Stimulated activated naive CD4-positive, alpha-beta T cell (primary cell): ENCODE results near the gene DENND1A.
"Not testable (repeated sequence)": the region's sequence is repeated elsewhere in the genome, so short reads cannot be mapped to it uniquely, and the experiment has no call there.

Source experiments
- DNase-seq, 6 experiments: peaks; one replicate each; lab custom pipeline; 2025; lab: John Stamatoyannopoulos, UW

Gene DENND1A

DNA sequence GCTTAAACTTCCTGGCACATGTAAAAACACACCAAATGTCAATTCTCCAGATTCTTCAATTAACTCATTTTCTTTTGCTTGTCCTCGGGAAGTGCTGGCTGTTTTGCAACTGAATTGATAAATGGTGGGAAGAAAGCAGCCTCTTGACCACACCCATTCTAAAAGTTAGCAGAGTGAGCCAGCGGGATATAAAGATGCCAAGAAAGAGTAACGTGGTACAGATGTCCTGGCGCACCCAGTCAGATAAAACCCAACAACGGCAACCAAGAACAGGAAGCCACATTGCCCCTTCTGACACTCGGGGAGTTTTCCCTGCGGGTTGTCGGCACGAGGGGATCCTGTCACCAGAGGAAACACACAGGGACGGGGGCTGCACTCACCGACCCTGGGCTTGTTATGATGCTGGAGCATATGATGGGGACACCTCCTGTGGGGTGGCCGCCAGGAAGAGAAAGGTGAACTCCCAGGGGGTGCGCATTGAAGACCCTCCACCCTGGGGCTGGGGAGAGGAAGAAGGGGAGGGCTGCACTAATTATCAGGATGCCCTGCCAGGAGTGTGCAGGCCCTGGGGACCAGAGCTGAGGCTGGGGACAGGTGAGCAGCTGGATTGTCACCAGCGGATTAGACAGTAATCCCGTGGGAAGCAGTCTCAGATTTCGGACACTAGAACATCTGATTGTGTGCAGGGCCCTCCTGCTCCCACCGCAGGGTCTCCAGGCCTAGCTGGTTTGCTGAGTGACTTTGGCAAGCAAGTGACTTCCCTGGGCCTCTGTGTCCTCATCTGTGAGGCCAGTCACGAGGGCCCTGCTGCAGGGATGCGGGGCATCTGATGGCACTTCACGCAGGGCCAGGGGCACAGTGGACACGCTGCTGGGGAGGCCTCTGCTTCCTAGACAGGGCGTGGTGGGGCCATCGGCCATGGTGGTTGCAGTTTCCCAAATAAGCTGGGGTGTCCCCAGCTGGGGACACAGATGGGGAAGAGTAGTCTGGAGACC, 514.7 kb downstream of the DENND1A start:
- DNase-seq = no peak

DNA sequence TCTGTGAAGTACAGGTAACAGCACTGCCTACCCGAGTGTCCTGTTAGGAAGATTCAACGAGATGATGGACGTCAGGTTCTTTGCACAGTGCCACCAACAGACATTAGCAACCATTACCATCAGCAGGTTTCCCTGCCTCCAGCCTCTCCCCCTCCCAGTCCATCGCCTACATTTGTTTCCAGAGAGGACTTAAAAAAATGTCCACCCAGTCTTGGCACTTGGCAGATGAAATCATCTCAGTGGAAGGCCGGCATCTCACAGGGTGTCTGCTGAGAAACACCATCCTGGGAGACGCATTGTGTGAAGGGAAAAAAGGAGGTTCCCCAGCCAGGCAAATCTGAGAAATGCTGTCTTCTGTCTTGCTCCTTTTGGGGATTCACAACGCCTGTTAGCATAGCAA, 515.7 kb downstream of the DENND1A start:
- no peak for DNase-seq

DNA sequence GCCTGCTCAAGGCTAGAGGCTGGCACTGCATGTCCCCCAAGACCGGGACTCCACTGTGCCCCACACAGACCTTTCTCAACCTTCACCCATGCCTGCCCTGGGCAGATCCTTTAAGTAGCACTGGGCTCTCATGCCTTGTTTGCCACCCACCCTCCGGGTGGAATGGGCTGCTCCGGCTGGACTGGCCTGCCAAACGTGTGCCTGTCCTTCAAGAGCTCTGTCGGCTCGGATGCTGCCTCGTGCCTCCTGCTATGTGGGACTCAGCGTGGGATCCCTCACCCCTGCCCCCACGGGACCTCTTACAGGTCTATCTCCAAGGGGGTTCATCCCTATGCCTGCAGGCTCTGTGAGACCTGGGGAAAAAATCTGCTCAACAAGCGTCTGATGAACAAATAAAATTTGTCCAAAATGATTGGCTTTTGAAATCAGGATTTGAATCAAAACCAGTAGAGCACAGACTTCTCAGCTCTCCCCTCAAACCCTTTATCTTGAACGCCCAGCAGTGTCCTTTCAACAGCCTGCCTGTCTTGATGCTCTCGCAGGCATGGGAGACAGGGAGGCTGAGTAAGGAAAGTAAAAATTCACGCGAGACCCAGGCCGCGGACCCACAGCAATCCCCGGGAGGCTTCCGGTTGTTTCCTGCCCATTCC, 517.6 kb downstream of the DENND1A start:
- DNase-seq = no peak

DNA sequence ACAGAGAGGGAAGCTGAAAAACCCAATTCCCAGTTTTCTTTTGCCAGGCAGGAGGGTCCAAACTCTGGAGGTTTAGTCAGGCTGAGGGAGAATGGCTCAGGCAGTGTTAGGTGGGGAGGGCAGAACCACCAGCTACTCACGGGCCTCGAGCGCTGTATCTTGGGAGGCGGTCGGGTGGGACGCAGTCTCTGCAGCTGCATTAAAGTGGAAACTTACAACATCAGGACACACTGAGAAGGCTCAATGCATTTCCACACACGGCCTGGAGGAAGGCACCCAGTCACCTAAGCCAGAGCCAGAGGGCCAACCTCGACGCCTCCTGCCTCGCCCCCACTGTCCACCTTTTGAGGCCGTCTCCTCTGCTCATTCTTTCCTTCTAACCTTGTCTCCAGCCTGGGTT, 518.3 kb downstream of the DENND1A start:
- no peak for DNase-seq

DNA sequence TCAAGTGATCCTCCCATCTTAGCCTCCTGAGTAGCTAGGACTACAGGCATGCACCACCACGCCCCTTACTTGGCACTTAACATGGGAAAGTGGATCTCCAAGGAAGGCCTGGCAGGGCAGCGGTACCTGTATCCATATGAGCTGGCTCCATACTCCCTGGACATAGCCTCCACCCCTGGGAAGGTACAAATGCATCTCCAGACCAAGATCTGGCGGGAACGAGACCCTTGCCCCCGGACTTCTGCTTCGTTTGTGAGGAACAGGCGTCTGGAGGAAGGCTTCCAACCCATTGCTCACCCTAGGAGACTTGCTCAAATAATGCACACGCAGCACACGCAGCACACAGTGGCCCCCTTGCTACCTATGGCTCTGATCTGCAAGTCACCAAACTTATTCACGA, 518.7 kb downstream of the DENND1A start:
- DNase-seq = no peak

DNA sequence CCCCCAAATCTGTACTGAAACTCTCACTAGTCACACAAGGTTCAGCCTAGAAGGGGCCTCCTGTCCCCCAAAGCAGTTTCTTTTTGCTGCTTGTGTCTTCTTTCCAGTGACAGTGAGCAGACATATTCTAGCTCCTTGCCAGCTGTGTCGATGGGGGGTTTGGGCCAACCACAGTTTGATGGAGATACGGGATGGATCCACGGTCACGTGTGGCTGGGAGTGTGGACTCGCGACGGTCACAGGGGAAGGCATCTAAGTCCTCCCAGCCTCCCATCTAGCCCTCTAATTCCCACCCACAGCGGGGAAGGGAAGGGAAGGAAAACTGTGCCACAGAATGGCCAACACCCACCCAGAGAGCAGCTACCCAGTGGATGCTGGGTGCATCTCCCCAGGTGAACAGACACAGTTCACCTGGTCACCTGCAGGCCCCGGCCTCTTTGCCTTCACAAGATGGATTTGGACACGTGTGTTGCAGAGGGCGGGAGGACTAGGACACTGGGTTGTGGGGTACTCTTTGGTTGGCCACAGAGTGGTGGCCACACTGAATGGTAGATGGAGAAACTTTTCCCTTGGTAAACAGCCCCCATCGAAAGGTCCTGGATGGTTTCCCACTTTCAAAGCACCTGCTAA, 519.5 kb downstream of the DENND1A start:
- no peak for DNase-seq

DNA sequence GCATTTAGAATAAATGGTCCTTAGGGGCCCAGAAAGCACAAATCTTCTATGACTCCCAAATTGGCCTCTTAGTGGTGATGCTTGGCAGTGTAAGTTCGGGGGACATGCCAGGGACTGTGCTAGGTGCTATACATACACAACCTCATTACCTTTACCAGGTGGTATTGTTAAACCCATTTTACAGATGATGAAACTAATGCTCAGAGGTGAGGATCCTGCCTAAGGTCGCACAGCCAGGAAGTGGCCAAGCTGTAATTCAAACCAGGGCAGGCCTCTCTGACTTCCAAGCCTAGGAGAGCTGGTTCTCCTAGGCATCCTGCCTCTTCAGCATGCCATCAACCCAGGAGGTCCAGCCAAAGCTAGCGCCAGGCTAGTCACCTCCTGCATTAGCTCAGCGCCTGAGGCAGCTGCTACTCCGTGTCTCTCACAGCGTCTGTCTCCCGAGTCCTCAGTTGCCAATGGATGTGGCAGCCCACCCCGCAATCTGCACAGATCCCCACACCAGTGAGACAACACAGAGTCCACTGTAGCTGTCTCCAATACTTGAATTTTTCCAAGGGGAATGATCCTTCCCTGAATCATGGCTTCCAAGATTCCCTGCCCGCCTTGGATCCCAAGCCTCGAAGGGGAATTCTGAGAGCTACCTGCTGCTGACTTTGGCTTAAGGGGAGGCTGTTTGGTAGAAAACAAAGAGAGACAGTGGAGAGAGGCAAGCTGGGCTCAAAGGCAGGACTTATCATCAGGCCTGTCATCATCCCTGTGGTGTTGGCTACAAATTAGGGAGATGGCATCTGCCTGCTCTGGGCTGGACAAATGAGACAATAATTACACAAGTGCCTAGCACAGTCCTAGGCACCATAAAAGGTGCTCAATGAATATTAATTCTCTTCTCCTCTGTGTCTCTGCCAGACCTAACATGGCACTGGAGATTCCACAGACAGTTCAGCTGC, 521.3 kb downstream of the DENND1A start:
- no peak for DNase-seq

DNA sequence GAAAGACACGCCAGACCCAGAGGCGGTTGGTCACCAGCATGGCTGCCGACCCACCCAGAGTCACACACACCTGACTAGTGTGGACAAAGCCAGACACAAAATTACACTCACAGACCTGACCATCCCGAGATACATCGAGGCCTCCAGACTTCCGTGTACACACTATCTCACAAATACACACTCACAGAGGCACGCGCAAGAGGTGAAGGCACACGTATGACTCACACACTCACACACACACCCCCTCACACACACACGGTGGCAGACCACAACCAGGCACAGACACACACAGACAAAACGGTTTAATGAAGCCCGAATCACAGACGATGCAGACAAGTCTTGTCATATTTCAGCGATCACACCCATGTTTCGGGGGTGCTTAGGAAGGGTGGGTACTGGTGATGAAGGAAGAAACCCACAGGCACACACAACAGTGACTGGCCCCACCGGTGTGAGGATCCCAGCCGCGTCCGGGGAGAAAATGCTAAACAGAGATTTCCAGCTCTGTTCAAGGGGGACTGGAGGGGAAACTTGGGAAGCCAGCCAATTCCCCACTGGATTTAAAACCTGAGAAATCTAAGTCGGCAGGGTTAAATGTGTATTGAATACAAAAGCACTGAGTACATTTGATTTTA, 522.6 kb downstream of the DENND1A start:
- no peak for DNase-seq

DNA sequence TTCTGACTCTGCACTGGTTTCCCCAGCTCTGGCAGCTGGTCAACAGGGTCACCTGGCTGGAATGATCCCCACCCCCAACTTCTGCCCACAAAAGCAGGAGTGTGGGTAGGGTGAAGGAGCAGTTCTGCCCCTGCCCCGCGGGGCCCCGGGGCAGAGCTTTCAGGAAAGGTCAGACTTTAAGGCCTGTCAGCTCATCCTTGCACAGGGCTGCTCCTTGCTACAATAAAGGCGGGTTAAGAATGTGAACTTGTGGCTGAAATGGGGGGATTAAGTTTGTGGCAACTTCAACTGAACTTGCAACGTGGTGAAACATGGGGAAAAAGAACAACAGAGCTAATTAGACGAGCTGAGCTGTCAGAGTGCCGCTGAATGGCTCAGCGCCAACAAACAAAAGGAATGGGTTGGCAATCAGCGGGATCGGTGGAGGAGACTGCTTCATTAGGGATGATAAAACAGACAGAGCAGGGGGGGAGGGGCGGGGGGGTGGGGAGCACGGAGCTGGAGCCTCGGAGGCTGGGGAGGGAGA, 523.2 kb downstream of the DENND1A start:
- DNase-seq = no peak

DNA sequence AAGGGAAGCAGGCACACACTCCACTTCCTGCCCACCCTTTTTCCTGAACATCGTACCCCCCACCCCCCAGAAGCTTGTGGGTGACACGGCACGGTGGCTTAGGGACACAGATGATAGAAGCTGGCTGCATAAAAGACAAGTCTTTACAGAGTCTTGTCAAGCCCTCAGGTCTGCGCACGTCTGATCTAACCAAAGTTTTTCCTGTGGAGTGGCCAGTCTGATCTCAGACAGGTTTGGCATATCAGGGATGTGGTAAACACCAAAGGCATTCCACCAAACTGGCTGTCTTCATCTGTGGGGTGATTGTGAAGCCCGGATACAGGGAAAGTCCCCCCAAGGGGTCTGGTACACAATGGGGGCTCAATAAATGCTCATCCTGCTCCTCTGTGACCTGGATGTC, 523.9 kb downstream of the DENND1A start:
- DNase-seq = no peak

DNA sequence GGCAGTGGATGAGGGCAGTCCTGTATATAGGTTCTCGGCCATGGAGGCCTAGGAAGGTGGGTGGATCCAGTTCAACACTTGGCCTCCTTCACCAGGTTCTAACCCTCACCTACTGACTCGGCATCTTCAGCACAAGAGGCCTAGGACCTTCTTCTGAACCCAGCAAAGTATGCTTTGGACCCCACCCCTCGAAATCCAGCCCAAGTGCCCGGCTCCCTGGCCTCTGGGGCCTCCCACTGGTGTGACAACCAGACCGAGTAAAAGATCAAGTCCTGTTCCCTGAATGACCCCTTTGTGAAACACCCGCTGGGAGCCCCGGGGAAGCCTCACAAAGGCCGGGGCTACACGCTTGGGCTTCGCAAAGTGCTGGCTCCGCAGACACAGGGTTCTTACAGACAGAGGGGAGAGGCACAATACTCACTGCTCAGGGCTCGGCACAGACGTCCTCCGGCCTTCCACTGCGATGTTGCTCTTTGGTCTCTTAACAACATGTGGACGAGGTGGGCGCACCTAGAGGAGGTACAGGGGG, 526.9 kb downstream of the DENND1A start:
- no peak for DNase-seq

DNA sequence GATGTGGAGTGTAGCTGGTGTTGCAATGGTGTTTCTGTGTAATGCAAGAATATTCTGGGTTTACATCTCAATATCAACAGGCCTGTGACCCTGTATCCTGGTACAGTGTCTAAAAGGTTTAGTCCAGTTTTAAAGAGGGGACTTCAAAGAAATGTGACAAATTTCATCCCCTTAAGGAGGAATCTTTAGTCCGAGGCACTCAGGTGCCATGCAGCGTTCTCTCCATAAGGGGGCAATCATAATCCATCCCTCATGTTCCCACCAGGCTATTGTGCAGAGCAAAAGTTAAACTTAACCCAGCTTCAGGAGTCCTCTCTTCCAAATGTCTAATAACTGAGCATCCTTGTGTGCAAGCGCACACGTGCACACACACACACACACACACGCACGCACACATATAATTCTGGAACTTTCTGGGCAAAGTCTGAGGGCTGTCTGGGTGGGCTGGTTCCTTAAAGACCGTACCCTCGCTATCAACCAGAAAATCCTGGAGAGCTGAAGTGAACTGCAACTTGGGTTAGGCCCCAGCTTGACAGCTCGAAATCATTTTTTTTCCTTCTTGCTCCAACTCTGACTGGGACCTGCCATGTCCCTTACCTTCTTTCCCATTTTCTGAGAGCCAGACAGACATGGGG, 527.9 kb downstream of the DENND1A start:
- no peak for DNase-seq

DNA sequence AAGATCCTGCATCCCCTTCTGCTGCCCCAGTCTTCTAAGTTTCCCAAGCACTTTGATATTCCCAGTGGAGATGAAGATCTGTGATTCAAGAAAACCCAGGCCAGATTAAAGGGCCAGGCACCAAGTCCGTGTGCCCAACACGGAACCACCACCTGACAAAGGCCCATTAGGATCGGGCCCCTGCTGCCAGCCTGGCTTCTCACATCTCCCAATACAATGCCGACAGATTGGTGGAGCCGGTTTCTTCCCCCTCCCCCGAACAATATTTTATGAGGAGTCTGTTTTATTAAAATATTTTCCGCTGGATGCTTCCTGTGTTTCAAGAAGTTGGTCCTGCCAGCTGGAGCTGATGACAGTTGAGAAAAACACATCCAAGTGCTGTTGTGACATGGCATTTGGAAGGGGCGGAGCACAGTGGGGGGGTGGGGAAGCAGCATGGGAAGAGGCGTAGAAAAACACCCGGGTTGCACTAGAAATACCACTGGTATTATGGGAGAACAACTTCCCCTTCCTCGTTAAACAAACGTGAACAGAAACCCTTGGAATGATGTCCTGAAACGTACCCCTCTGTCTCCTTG, 528.9 kb downstream of the DENND1A start:
- DNase-seq = no peak

DNA sequence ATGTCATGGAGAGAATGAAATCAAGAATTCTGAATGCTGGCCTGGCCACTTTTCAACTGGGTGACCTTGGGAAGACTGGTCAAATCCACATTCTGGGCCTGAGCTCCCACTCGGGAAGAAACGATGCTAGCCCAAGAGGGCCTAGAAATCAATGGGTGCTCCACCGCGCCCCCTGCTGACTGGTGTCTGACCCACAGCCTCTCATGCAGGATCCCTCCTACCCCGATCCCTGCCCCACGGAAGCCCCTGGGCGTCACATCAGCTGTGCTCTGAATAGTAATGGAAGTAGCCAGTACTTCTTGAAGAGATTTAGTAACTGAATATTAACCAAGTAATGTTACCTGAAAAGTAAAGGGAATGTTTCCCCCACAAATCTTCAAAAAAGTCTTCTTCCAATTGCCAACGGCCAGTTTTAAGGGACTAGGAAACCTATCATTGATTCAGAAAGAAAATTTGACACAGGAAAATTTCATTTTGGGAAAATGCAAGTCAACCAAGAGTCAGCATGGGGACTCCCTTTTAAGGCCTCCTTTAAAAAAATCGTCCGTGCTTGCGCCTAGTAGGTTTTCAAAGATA, 530.0 kb downstream of the DENND1A start:
- no peak for DNase-seq

DNA sequence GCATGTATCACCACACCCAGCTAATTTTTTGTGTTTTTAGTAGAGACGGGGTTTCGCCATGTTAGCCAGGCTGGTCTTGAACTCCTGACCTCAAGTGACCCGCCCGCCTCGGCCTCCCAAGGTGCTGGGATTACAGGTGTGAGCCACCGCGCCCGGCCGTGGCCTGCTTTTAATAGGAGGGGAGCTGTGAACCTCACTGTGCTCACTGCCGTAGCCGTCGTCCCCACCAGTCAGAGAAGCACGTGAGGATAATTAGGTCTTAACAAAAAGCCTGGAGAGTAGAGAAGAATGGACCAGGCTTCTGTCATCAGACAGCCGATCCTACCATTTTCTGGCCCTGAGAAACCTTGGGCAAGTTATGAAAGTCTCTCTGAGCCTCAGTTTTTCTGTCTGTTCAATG, 531.0 kb downstream of the DENND1A start:
- DNase-seq = not testable (repeated sequence)

DNA sequence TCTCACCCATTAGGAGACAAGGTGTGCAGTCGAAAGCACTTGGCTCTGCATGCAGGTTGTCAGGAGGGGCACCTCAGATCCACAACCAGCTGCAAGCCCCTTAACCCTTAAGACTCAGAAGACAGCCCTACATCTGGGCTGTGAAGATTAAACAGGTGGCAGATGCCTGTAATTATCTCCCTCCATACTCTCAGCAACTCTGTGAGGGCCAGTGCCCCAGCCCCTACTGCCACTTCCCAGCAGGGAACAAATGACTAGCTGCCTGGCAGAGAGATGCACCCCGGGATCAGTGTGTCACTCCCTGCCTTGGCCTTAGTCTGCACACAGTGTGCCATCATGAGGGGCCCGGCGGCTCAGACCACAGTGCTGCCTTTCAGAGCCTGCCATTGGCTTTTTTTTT, 532.0 kb downstream of the DENND1A start:
- DNase-seq = no peak

DNA sequence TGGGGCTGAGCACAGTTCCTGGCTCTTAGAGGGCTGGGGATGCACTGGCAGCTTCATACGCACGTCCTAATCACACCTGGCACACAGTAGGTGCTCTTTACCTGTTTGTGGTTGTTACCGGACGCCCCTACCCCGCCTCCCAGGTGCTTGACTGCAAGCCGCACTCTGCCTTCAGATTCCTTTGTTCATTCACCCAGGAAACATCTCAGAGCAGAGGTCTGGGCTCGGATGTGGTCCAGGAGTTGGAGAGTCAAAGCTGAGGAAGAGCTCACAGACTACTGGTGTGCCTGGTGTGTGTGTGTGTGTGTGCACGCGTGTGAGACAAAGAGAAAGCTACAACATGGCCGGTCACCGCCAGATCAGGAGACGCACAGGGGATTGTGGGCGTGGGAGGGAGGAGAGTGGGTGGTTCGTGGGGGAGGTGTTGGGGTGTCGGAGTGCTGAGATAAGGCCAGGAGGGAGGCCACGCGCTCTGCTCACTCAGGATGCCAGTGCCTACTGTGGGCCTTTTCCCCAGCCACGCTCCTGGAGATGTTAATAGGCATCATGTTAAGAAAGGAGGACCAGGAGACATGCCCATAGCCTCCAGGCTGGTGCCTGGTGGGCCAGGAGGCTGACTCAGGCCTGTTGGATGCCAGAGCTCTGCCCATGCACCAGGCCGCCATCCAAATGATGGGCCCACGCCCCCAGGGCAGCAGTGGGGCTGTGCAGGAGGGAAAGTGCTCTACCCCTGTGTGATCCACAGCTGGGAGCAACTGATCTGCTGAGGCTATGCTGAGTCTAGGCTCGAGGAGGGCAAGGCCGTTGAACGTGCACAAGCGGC, 534.0 kb downstream of the DENND1A start:
- DNase-seq = no peak

DNA sequence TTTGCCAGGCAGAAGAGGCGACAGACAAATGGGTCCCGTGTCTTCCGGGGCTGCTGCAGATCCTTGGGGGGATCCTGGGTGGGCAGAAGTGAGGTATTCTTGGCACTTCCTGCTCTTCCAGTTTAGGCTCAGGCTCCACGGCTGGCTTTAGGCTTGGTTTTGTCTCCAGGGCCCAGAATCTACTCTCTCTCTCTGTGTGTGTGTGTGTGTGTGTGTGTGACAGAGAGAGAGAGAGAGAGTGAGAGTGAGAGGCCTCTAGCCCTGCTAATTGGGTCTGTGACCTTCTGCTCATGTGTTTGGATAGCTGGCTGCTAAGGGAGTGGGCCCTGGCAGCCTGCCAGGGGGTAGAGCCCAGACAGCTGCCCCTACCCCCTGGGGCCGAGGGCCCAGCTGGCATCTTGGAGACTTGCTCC, 534.6 kb downstream of the DENND1A start:
- no peak for DNase-seq
